Measurements from ENCODE around the gene ARPC5L.

ARPC5L gene

DNA sequence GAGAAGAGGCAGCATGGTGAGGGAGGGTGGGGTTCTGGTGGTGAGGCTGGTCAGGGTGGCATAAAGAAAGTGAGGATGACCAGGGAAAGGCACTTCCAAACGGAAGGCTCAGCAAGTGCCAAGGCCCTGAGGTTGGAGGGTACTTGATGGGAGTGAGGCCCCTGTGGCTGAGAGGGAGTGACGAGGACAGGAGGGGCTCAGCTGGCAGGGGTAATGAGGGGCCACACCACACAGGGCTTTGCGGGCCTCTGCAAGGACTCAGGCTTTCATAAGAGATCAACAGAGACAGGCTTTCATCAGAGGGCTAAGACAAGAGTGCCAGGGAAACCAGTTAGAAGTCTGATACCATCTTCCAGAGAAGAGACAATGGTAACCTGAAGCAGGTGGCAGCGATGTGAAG, 23.6 kb downstream of the ARPC5L start:
- no peak for FAIRE-seq
- TF ChIP-seq TAF1 (IDR thresholded peaks at IDR 0.05; ENCODE audit: low read depth, low read length) (no peak), PAX5 (IDR thresholded peaks at IDR 0.05; ENCODE audit: insufficient read depth, low read length, severe bottlenecking) (no peak), SPI1 (IDR thresholded peaks at IDR 0.05; ENCODE audit: low read depth, low read length) (no peak), POLR2AphosphoS5 (IDR thresholded peaks at IDR 0.05; ENCODE audit: low read depth, low read length) (no peak), POU2F2 (IDR thresholded peaks at IDR 0.05; ENCODE audit: low read depth, low read length) (no peak), POLR2A (IDR thresholded peaks at IDR 0.05; ENCODE audit: low read depth, low read length) (no peak)
- no peak for DNase-seq (ENCODE audit: insufficient read length, low spot score)

DNA sequence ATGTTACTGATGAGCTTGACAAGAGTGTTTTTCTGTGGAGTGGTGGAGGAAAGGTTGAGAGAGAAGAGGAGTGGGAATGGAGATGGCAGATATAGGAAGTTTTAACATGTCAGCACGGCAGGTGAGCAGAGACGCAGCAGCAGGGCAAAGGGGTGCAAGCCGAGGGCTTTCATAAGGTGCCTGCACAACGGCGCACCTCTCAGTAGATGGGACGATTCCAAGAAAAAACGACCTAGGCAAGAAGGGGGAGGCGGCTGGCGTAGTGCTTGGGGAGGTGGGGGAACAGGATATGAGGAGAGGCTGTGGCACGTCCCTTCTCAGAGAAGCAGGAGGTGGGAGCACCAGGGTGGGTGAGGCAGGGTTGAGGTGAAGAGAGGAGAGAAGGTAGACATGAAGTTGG, 24.5 kb downstream of the ARPC5L start:
- DNase-seq (ENCODE audit: insufficient read length, low spot score) (no peak), FAIRE-seq (no peak)

DNA sequence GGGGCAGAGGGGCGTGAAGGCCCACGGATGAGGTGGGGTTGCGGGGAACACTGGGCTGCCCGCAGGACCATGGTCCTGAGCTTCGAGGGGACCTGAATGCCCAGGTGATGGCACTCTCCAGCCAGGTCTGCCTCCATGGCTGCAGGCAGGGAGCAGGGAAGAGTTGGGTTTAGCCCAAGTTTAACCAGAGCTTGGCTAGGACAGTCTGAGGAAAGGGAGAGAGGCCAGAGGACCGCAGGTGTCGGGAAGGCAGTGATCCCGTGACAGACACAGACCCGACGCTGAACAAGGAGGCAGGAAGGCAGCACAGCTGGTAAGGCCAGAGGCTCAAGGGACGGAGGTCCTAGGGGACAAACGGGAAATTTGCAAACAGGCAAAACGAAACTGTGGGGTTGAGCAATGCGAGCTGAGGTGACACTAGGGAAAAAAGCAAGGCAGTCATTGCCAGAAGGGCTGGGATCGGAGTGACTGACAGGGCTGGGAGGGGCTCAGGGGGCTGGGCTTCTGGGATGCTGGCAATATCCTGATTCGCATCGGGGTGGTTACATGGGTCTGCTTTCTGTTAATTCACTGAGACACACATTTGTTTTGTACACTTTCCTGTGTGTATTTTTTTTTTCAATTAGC, 25.0 kb downstream of the ARPC5L start:
- TF ChIP-seq PAX5 (IDR thresholded peaks at IDR 0.05; ENCODE audit: insufficient read depth, low read length, severe bottlenecking) (no peak), TAF1 (IDR thresholded peaks at IDR 0.05; ENCODE audit: low read depth, low read length) (no peak), POU2F2 (IDR thresholded peaks at IDR 0.05; ENCODE audit: low read depth, low read length) (no peak), POLR2AphosphoS5 (IDR thresholded peaks at IDR 0.05; ENCODE audit: low read depth, low read length) (no peak), POLR2A (IDR thresholded peaks at IDR 0.05; ENCODE audit: low read depth, low read length) (no peak), SPI1 (IDR thresholded peaks at IDR 0.05; ENCODE audit: low read depth, low read length) (no peak)
- FAIRE-seq (no peak), DNase-seq (ENCODE audit: insufficient read length, low spot score) (no peak)

More for the DNA sequence above, 24.5 kb downstream of the ARPC5L start:
- no peak for TF ChIP-seq POLR2AphosphoS5 (IDR thresholded peaks at IDR 0.05; ENCODE audit: low read depth, low read length)

DNA sequence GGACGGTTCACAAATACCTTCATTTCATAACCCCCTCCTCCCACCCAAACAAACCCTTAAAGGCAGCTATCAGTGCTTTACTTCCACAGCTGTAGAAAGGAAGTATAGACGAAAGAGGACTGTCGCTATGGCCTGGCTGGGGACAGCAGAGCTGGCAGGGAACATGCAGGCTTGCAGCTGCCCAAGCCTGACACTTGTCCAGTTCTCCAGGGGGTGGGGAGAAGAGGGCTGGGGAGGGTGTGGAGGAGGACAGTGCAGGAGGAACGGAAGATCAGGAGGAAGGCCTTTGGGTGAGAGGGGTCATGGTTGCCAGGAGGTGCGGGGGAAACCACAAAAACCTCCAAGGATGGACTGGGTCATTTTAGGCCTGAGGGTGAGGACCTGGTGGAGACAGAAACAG, 25.9 kb downstream of the ARPC5L start:
- TF ChIP-seq POU2F2 (IDR thresholded peaks at IDR 0.05; ENCODE audit: low read depth, low read length) (no peak), POLR2AphosphoS5 (IDR thresholded peaks at IDR 0.05; ENCODE audit: low read depth, low read length) (no peak)
- FAIRE-seq (no peak), DNase-seq (ENCODE audit: insufficient read length, low spot score) (no peak)

DNA sequence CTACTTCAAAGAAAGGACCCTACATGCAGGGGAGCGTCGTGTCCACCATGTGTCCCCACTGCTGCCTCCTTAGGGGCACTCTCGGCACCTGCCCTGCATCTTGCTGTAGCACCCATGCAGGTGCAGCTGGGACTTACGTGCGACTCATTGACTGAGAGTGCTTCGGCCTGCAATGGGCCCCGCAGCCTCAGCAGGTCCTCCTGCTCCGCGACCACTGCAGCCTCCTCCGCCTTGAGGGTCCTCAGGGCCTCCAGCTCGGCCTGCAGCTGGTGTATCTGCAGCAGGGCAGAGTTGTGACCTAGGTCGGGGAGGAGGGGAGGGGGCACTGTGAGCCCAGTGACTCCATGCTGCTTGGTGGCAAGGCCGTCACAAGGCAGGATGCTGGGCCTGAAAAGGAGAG, 27.1 kb downstream of the ARPC5L start:
- TF ChIP-seq PAX5 (IDR thresholded peaks at IDR 0.05; ENCODE audit: insufficient read depth, low read length, severe bottlenecking) = no peak
- TF ChIP-seq TAF1 (IDR thresholded peaks at IDR 0.05; ENCODE audit: low read depth, low read length) = no peak
- no peak for TF ChIP-seq POU2F2 (IDR thresholded peaks at IDR 0.05; ENCODE audit: low read depth, low read length)
- no peak for TF ChIP-seq POLR2AphosphoS5 (IDR thresholded peaks at IDR 0.05; ENCODE audit: low read depth, low read length)
- TF ChIP-seq POLR2A (IDR thresholded peaks at IDR 0.05; ENCODE audit: low read depth, low read length) = no peak
- TF ChIP-seq SPI1 (IDR thresholded peaks at IDR 0.05; ENCODE audit: low read depth, low read length) = no peak
- no peak for DNase-seq (ENCODE audit: insufficient read length, low spot score)
- FAIRE-seq = no peak

DNA sequence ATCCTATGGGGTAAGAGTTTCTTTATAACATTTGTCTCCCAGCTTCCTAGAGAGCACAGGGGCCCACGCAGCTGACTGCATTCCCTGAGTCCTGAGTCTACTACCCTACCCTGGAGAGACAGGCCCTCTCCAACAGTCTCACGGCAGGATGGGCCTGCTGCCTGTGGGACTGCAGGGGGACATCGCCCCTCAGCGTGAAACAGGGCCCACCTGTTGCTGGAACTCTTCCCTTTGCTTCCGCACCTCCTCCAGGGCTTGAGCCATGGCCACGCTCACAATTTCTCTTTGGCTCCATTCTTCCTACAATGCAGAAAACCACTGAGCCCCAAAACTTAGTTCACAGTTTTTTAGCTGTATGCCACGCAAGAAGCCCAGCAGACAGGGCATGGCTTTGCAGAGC, 28.2 kb downstream of the ARPC5L start:
- DNase-seq (ENCODE audit: insufficient read length, low spot score) = no peak
- FAIRE-seq = no peak
- TF ChIP-seq POLR2A (IDR thresholded peaks at IDR 0.05; ENCODE audit: low read depth, low read length) (no peak), PAX5 (IDR thresholded peaks at IDR 0.05; ENCODE audit: insufficient read depth, low read length, severe bottlenecking) (no peak), POU2F2 (IDR thresholded peaks at IDR 0.05; ENCODE audit: low read depth, low read length) (no peak), POLR2AphosphoS5 (IDR thresholded peaks at IDR 0.05; ENCODE audit: low read depth, low read length) (no peak), SPI1 (IDR thresholded peaks at IDR 0.05; ENCODE audit: low read depth, low read length) (no peak), TAF1 (IDR thresholded peaks at IDR 0.05; ENCODE audit: low read depth, low read length) (no peak)

DNA sequence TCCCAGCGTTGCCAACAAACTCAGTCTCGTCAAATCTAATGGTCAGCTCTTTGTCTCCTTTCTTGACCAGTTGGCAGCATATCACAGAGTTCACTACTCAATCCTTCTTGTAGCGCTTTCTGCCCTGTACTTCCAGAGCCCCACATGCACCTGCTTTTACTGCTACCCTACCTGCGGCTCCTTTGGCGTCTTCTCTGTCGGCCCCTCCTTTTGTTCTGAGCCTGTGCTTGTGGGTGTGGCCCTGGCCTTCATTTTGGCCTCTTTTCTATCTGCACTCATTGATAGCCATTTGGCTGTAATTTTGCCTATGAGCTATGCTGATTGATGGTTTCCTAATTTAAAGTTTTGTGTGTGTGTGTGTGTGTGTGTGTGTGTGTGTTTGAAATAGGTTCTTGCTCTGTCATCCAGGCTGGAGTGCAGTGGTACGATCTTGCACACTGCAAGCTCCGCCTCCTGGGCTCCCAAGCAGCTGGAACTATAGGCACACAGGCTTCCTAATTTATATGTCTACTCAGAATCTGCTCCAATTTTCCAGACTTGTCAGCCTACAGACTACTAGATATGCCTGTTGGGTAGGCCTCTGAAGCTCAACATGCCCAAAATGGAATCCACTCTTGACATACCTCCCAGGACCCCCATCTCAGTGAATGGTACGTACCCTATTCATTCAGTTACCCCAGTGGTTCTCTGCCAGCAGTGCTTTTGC, 32.3 kb downstream of the ARPC5L start:
- 0 out of 2 replicates have a peak, but pooled peaks have one; percentile 11 for TF ChIP-seq POU2F2 (IDR thresholded peaks at IDR 0.05; ENCODE audit: low read depth, low read length)
- TF ChIP-seq POLR2AphosphoS5 (IDR thresholded peaks at IDR 0.05; ENCODE audit: low read depth, low read length) = no peak
- no peak for DNase-seq (ENCODE audit: insufficient read length, low spot score)
- no peak for FAIRE-seq

DNA sequence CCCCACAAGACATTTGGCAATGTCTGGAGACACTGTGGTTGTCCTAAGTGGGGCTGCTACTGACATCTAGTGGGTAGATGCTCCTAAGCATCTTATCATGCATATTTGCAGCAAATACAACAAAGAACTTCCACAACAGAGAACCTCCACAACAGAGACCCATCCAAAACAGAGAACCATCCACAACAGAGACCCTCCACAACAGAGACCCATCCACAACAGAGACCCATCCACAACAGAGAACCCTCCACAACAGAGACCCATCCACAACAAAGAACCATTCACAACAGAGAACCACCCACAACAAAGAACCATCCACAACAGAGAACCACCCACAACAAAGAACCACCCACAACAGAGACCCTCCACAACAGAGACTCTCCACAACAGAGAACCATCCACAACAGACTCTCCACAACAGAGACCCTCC, 32.8 kb downstream of the ARPC5L start:
- FAIRE-seq (peak; percentile 80), DNase-seq (ENCODE audit: insufficient read length, low spot score) (no peak)
- TF ChIP-seq SPI1 (IDR thresholded peaks at IDR 0.05; ENCODE audit: low read depth, low read length) = no peak

DNA sequence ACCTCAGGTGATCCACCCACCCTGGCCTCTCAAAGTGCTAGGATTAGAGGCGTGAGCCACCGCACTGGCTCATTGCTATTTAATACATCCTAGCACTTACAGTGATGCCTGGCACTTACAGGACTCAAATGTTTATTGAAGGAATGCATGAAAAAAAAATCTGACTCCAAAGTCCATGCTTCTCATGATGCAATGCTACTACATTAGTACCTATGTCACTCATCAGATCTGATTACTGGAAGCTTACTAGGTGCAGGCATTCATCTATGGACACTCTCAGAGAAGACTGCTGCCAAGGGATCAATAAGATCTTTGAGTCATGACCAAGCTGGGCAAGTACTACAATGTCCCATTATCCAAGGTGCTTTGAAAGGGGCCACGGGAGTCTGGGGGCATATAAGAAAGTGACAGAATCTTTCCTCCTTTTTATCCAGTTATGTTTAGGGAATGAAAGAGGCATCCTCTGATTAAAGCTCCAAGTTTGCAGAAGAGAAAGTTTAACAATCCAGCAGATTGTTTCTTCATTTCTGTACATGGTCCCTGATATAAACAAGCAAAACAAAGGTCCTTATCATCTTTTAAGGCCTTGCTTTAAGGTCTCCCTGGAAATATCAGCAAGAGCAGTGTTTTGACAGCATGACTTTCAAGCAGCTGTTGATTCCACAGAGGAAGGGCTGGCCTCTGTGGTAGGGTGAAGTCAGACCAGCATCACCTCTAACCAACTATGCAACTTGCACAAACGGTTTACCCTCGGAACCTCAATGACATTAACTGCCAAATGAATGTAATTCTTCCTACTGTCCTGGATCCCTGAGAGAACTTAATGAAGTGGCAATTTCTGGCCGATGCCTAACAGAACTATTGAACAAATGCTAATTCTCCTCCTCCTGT, 35.9 kb downstream of the ARPC5L start:
- DNase-seq (ENCODE audit: insufficient read length, low spot score) (no peak), FAIRE-seq (no peak)
- TF ChIP-seq TAF1 (IDR thresholded peaks at IDR 0.05; ENCODE audit: low read depth, low read length) = no peak
- no peak for TF ChIP-seq PAX5 (IDR thresholded peaks at IDR 0.05; ENCODE audit: insufficient read depth, low read length, severe bottlenecking)
- no peak for TF ChIP-seq SPI1 (IDR thresholded peaks at IDR 0.05; ENCODE audit: low read depth, low read length)
- TF ChIP-seq POLR2AphosphoS5 (IDR thresholded peaks at IDR 0.05; ENCODE audit: low read depth, low read length) = no peak
- TF ChIP-seq POLR2A (IDR thresholded peaks at IDR 0.05; ENCODE audit: low read depth, low read length) = no peak
- no peak for TF ChIP-seq POU2F2 (IDR thresholded peaks at IDR 0.05; ENCODE audit: low read depth, low read length)

DNA sequence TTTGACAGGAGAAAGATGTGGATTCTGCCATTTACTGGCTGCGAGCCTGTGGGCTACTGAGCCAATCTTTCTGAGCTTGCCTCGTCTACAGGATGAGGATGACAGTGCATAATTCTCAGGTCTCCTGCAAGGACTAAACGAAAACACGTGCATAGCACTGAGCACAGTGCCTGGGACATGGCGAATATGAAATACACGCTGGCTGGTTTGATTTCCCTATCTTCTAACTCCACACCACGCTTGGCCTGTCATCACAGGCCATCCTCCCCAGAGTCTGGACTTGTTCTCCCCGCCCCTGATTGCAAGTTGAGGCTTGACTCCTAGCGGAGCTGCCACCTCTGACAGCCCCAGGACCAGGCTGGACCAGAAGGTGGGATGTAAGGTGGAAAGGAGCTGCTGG, 37.9 kb downstream of the ARPC5L start:
- DNase-seq (ENCODE audit: insufficient read length, low spot score) = no peak
- TF ChIP-seq TAF1 (IDR thresholded peaks at IDR 0.05; ENCODE audit: low read depth, low read length) (no peak), PAX5 (IDR thresholded peaks at IDR 0.05; ENCODE audit: insufficient read depth, low read length, severe bottlenecking) (no peak), SPI1 (IDR thresholded peaks at IDR 0.05; ENCODE audit: low read depth, low read length) (no peak), POU2F2 (IDR thresholded peaks at IDR 0.05; ENCODE audit: low read depth, low read length) (no peak), POLR2A (IDR thresholded peaks at IDR 0.05; ENCODE audit: low read depth, low read length) (no peak), POLR2AphosphoS5 (IDR thresholded peaks at IDR 0.05; ENCODE audit: low read depth, low read length) (no peak)
- FAIRE-seq = no peak

All from GM12891 (cell line).